GM19099 (cell line): ENCODE measurements around the gene CPNE8.

Source experiments
- POLR2A ChIP-seq: IDR thresholded peaks from 3 replicates; pipeline ENCODE4 v1.6.1; 2011; ENCODE audit warnings: low read depth; ENCODE audit not compliant: insufficient read length; ENCODE audit errors: extremely low read depth

Gene CPNE8

DNA sequence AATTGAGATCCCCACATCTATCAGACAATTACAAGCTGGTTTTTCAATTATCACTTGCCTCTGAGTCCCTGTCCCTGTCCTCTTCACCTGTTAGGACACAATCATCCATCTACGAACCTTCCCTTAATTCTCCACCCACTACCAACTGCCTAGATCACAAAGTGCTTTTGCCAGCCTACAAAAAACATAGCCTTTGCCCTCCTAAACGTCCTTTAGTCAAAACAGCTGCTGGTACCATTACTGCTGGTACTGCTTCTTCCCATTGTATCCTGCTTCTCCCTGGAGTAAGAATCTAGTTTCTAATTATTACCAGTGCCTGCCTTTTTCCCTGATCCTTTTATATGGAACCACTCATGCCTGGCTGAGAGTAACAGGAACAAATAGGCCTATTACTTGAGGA, 82.1 kb downstream of the CPNE8 start:
- no peak for TF ChIP-seq POLR2A

DNA sequence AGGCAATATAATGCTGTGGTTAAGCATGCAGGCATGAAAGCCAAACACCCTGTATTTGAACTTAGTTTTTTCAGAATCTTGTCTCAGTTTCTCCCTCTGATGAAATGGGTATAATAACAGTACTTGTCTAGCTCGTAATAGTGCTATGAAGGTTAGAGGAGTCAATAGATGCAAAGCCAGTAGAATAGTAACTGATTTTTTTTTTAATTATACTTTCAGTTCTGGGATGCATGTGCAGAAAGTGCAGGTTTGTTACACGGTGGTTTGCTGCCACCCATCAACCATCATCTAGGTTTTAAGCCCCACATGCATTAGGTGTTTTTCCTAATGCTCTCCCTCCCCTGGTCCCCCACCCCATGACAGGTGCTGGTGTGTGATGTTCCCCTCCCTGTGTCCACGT, 87.4 kb downstream of the CPNE8 start:
- no peak for TF ChIP-seq POLR2A

DNA sequence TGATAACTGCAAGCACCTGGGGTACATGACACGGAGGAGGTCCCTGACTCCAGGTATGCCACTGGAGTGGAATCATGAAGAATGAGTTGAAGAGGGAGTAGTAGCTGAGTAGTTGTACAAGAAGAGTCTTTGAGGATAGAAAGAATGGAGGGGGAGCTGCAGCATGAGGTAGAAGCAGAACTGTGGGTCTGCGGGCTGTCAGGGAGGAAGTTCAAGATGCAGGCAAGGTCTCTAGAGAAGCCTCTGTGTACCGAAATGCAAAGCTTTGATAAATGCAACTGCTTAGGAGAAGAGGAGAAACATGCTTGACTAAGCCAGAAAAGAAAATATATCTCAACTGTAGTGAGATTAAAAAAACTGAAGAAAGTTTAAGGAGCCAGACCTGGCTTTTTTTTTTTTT, 91.5 kb downstream of the CPNE8 start:
- TF ChIP-seq POLR2A, result no peak

DNA sequence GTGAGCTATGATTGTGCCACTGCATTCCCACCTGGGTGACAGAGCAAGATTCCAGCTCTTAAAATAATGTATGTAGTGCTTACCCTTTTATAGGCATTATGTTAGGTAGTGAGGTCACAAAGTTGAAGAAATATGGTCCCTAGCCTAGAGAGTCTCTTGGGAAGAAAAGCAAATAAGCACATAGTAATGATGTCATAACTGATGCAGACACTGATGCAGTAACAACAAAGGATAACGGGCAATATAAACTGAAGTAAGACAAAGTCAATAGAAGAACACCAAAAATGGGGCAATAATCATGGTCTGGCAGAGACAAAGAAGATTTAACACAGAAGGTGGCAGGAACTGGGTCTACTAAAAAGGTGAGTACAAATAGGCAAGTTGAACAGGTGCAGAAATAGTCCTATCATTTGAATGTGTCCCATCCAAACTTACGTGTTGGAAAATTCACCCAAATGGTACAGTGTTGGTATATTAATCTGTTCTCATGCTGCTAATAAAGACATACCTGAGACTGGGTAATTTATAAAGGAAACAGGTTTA, 93.5 kb downstream of the CPNE8 start:
- TF ChIP-seq POLR2A, result no peak

DNA sequence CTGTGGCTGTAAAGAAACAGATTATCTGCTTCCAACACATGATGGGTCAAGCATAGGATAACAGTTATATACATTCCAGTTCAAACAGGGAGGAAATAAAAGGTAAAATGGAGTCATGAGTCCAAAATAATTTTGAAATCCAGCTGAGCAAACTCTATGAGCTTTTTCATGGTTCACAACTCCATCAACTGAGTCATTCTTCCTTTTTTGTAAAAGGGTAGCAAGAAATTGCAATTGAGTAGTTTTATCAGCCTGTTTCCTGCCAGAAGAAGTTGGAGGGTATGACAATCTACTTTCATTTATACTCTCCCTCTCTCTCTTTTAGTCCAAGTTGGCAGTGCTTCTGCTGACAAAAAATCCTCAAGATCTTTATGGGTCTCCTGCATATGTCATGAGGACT, 95.6 kb downstream of the CPNE8 start:
- no peak for TF ChIP-seq POLR2A

DNA sequence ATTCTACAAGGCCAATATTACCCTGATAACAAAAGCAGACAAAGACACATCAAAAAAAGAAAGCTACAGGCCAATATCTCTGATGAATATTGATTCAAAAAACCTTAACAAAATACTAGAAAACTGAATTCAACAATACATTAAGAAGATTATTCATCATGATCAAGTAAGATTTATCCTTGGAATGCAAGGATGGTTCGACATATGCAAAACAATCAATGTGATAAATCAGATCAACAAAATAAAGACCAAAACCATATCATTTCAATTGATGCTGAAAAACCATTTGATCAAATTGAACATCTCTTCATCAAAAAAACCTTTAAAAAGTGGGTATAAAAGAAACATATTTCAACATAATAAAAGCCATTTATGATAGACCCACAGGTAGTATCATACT, 117.3 kb downstream of the CPNE8 start:
- no peak for TF ChIP-seq POLR2A

DNA sequence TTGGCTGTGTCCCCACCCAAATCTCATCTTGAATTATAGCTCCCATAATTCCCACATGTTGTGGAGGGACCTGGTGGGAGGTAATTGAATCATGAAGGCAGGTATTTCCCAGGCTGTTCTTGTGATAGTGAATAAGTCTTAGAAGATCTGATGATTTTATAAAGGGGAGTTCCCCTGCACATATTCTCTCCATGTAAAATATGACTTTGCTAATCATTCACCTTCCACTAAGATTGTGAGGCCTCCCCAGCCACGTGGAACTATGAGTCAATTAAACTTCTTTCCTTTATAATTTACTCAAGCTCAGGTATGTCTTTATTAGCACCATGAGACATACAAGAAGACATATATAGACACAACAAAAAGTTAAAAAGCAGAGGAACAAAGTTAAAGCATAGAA, 120.0 kb downstream of the CPNE8 start:
- TF ChIP-seq POLR2A, result no peak

DNA sequence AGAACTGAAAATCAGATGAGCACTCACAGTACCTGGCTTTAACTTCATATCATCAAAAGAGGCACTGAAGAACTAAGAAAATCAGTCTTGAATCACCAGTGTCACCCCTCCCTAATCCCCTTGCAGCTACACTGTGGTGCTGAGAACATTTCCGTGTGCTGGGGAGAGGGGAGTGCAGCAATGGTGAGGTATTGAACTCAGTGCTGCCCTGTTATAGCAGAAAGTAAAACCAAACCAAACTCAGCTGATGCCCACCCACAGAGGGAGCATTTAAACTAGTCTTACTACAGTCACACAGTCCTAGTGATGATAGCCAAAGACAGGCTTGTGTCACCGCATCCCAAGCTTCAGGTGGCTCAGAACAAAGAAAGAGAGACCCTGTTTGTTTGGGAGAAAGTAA, 122.1 kb downstream of the CPNE8 start:
- TF ChIP-seq POLR2A, result peak; percentile 28

DNA sequence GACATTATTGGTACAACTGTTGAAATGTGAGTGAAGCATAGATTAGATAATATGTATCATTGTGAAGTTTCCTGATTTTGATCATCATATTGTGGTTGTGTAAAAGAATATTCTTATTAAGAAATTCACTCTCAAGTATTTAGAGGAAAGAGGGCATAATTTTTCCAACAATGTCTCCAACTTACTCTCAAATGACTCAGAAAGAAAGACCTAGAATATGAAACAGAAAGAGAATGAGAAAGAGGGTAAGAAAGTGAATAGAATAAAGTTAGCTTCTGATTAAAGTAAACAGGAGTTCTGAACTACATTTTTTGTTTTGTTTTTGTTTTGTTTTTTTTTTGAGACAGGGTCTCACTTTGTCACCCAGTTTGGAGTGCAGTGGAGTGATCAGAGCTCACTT, 123.0 kb downstream of the CPNE8 start:
- TF ChIP-seq POLR2A, result no peak

DNA sequence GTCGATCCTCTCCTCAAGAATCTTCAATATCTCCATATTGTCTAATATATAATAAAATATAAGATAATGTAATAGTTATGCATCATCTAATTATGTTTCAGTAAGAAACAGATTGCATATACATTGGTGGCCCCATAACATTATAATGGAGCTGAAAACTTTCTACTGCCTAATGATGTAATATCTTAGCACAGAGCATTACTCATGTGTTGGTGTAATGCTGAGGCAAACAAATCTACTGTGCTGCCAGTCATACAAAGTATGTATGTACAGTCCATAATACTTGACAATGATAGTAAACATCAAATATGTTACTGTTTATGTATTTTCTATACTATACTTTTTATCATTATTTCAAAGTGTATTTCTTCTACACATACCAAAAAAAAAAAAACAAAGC, 128.7 kb downstream of the CPNE8 start:
- no peak for TF ChIP-seq POLR2A

DNA sequence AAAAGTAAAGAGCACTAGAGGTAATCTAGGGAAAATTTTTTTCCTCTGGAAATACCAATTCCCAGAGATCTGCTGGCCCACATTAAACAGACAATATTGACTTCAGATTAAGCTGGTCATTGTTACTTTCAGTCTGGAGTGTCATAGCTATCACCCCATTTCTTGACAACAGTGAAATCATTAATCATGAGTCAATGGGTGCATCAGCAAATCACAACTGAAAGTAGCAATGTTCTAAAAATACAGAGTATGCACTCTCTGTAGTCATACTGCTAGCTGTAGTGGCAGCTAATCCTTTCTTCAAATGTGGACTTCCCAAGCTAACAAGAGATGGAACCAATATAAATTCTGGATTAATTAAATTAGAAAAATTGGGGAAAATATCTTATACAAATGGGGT, 129.9 kb downstream of the CPNE8 start:
- TF ChIP-seq POLR2A, result no peak

DNA sequence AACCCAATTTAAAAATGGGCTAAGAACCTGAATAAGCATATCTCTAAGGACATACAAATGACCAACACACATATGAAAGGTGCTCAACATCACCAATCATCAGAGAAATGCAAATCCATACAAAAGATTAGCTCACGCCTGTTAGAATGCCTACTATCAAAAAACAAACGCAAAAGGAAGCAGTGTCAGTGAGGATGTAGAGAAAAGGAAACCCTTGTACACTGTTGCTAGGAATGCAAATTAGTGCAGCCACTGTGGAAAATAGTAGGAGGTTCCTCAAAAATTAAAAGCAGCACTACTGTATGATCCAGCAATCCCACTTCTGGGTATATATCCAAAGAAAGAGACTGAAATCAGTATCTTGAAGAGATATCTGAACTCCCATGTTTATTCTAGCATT, 133.0 kb downstream of the CPNE8 start:
- TF ChIP-seq POLR2A, result no peak

DNA sequence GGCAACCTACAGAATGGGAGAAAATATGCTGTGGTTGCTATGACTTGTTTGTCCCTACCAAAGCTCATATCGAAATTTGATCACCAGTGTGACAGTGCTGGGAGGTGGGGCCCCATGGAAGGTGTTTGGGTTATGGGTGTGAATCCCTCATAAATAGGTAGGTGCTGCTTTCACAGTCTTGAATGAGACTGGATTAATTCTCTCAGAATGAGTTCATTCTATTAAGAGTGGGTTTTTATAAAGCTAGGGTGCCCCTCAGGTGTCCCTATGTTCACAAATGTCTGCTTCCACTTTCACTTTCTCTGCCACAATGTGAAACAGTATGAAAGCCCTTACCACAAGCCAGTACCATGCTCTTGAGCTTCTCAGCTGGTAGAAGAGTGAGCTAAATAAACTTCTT, 133.5 kb downstream of the CPNE8 start:
- no peak for TF ChIP-seq POLR2A

DNA sequence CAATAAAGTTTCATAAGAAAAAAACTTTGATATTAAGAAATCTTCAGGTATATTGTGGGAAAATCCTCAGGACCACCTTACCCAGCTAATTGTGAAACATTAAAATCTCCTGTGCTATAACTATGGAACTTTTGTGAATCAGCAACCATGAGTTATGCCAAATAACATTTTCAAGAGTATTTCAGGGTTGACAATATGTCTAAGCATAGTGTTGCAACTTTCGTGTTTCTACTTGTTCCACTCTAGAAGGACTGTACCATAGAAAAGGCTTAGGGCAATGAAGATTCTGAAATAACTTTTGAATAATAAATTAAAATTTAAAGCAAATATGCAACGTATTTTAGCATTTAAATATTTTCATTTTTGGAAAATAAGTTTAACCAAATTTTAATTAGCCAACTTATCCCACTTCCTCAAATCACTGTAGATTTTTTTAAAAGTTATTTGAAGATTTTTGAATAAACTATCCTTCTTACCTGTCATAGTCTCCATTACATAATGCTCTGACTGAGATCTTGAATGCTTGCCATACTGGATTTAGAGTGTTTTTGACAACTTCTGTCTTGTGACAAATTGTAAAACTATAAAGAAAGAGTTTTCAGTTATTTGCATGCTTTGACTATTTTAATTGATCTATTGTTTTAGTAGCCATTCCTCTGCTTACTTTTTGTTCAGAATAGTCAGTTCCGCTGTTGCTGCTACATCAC, 143.6 kb downstream of the CPNE8 start:
- no peak for TF ChIP-seq POLR2A

DNA sequence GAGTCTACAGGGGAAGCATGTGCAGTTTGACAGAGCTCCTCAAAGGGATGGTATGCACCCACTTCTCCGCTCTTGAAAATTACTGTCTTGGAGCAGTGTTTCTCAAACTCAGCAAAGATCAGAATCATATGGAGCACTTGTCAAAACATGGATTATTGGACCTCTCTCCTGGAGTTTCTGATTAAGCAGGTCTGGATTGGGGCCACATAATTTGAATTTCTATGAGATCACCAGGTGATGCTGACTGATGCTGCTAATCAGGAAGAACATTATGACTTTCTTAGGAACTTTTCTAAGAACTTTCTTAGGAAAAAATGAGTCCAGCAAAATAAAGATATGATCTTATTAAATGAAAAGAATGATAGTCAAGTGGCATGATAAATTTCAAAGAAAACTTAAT, 144.3 kb downstream of the CPNE8 start:
- TF ChIP-seq POLR2A, result no peak

DNA sequence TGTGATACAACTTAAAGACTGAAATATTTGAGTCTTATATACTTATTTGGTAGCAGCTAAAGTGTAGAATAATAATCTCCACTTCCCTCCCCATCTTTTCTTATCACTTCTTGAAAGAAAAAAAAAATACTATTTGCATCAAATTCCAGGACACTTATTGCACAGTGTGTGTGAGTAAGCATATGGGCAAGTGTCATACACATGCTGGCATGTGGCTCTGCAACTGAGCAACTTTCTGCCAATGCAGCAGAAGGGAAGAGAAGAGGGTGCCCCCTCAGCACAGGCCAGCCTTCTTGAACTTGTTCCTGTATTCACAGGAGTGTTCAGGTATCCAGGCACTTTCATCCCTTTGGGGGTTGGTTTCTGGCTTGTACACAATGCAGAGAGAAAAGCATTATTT, 145.8 kb downstream of the CPNE8 start:
- no peak for TF ChIP-seq POLR2A

DNA sequence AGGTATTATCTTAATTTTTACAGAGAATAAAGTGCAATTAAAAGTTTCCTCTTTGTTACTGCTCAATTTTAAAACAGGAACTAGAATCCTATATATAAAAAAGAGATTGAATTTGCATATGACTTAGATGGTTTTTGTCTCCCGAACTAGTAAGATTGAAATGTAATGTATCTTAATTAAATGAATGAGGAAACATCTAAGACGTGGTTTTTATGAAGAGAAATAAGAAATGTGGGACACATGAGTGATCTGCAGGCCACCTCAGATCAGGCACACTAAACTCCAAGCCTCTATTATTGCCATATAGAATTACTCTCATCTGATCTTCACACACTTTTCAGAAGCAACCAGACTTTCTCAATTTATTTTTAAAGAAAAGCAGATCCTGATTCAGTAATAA, 158.6 kb downstream of the CPNE8 start:
- no peak for TF ChIP-seq POLR2A
